PFSK-1 (cell line): ENCODE results near the gene SERINC5.

ENCODE experiments used
- FOXP2 ChIP-seq: optimal IDR thresholded peaks from 2 replicates; pipeline ENCODE3; 2011; ENCODE audit warnings: borderline replicate concordance, control low read depth, inconsistent platforms; ENCODE audit not compliant: insufficient read depth; ENCODE audit errors: extremely low read length, extremely low read depth
- REST ChIP-seq, 2 experiments: IDR thresholded peaks; 2 replicates each; pipeline versions ENCODE4 v1.6.1 to v1.8.0; 2011 to 2012; ENCODE audit warnings: low read depth in 2 of 2, low read length in 2 of 2, control low read depth in 1 of 2, inconsistent platforms in 1 of 2, mild to moderate bottlenecking in 1 of 2, moderate library complexity in 1 of 2; ENCODE audit not compliant: insufficient read depth in 1 of 2

GRCh38 chr5:80117446-80117845 lies 138.4 kb downstream of the SERINC5 start:
- TF ChIP-seq FOXP2, result no peak
- TF ChIP-seq REST (IDR thresholded peaks at IDR 0.05; ENCODE audit: insufficient read depth in 1 of 2, low read depth in 2 of 2, low read length in 2 of 2), result no peak
